ENCODE measurements around the gene PHKA2.
"Not testable (repeated sequence)": the region's sequence is repeated elsewhere in the genome, so short reads cannot be mapped to it uniquely, and the experiment has no call there.

Gene PHKA2

GRCh38 chrX:18871970-18872369, 111.9 kb downstream of the PHKA2 start:
- Mint-ChIP-seq H3K27me3 (no peaks in the 10 kb centered on the region), H3K4me3 (no peak overlapping the region), H3K9me3 (peaks cover 2% of the 10 kb centered on the region), H3K4me1 (no peaks in the 10 kb centered on the region), H3K36me3 (no peaks in the 10 kb centered on the region), H3K27ac (no peak overlapping the region)
- ATAC-seq (ENCODE audit: low read depth): no peak
- DNase-seq (ENCODE audit: low spot score in 2 of 2): no peak

GRCh38 chrX:18871161-18871890, 112.6 kb downstream of the PHKA2 start:
- no peak for DNase-seq (ENCODE audit: low spot score in 2 of 2)
- Mint-ChIP-seq H3K27me3 (no peaks in the 10 kb centered on the region), H3K27ac (no peak overlapping the region), H3K4me1 (no peaks in the 10 kb centered on the region), H3K4me3 (peak overlapping the region; percentile 22), H3K36me3 (no peaks in the 10 kb centered on the region), H3K9me3 (peaks cover 2% of the 10 kb centered on the region)
- ATAC-seq (ENCODE audit: low read depth): no peak

- Mint-ChIP-seq H3K9me3 (no peaks in the 10 kb centered on the region), H3K4me3 (no peak overlapping the region), H3K4me1 (no peaks in the 10 kb centered on the region), H3K27me3 (no peaks in the 10 kb centered on the region), H3K27ac (no peak overlapping the region), H3K36me3 (no peaks in the 10 kb centered on the region)
- ATAC-seq (ENCODE audit: low read depth) (no peak), DNase-seq (ENCODE audit: low spot score in 2 of 2) (no peak)
Observed at GRCh38 chrX:18864390-18864920, 119.5 kb downstream of the PHKA2 start.

- H3K4me3 Mint-ChIP-seq: no peak overlapping the region
- no peak for ATAC-seq (ENCODE audit: low read depth)
- no peak for DNase-seq (ENCODE audit: low spot score in 2 of 2)
Observed at GRCh38 chrX:18861511-18861910, 122.4 kb downstream of the PHKA2 start.

GRCh38 chrX:18856645-18856997, 127.3 kb downstream of the PHKA2 start:
- DNase-seq (ENCODE audit: low spot score in 2 of 2): no peak
- Mint-ChIP-seq H3K27me3 (no peaks in the 10 kb centered on the region), H3K27ac (no peak overlapping the region), H3K9me3 (peaks cover 2% of the 10 kb centered on the region), H3K4me1 (peaks cover 4% of the 10 kb centered on the region), H3K36me3 (no peaks in the 10 kb centered on the region), H3K4me3 (no peak overlapping the region)
- ATAC-seq (ENCODE audit: low read depth): no peak

More at GRCh38 chrX:18861511-18861910, 122.4 kb downstream of the PHKA2 start:
- Mint-ChIP-seq H3K9me3 (peaks cover 2% of the 10 kb centered on the region), H3K27ac (no peak overlapping the region), H3K36me3 (no peaks in the 10 kb centered on the region), H3K27me3 (no peaks in the 10 kb centered on the region), H3K4me1 (no peaks in the 10 kb centered on the region)

- Mint-ChIP-seq H3K9me3 (peaks cover 2% of the 10 kb centered on the region), H3K4me1 (peaks cover 7% of the 10 kb centered on the region), H3K27me3 (no peaks in the 10 kb centered on the region), H3K4me3 (no peak overlapping the region), H3K36me3 (no peaks in the 10 kb centered on the region), H3K27ac (no peak overlapping the region)
- ATAC-seq (ENCODE audit: low read depth) (no peak), DNase-seq (ENCODE audit: low spot score in 2 of 2) (no peak)
Observed at GRCh38 chrX:18855919-18856644, 127.8 kb downstream of the PHKA2 start.

GRCh38 chrX:18847901-18848300, 136.0 kb downstream of the PHKA2 start:
- H3K27ac Mint-ChIP-seq; H3K9me3 Mint-ChIP-seq; DNase-seq (ENCODE audit: low spot score in 2 of 2); H3K27me3 Mint-ChIP-seq; H3K36me3 Mint-ChIP-seq; H3K4me1 Mint-ChIP-seq; ATAC-seq (ENCODE audit: low read depth); H3K4me3 Mint-ChIP-seq: not testable (repeated sequence)
